Esophagus (tissue), 2 donors: ENCODE results near the gene GNAO1. TPM values are rescaled to one million over a fixed set of nuclear protein-coding genes. Genes with fewer than 3 reads are reported as not detected.

Experiments used
- H3K27ac ChIP-seq, 2 donors: one replicate each; pipeline ENCODE4 v1.5.1; 2013; ENCODE audit warnings: low read depth in 2 of 2, mild to moderate bottlenecking in 2 of 2, inconsistent platforms in 1 of 2, low read length in 1 of 2, moderate library complexity in 1 of 2
- H3K27me3 ChIP-seq, 2 donors: one replicate each; pipeline ENCODE4 v1.6.1; 2013; ENCODE audit warnings: low read length in 2 of 2, control low read depth in 1 of 2, mild to moderate bottlenecking in 1 of 2; ENCODE audit not compliant: insufficient read depth in 2 of 2, control insufficient read depth in 1 of 2
- H3K36me3 ChIP-seq, 2 donors: one replicate each; pipeline ENCODE4 v1.6.1; 2013; ENCODE audit warnings: low read length in 1 of 2; ENCODE audit not compliant: control insufficient read depth in 2 of 2, insufficient read depth in 2 of 2
- H3K4me1 ChIP-seq, 2 donors: one replicate each; pipeline ENCODE4 v1.6.1; 2013; ENCODE audit warnings: low read length in 1 of 2; ENCODE audit not compliant: control insufficient read depth in 2 of 2, insufficient read depth in 2 of 2
- H3K4me3 ChIP-seq, 2 donors: one replicate each; pipeline ENCODE4 v1.5.1; 2013; ENCODE audit warnings: low read length in 2 of 2, mild to moderate bottlenecking in 2 of 2, low read depth in 1 of 2, moderate library complexity in 1 of 2
- H3K9me3 ChIP-seq, 2 donors: one replicate each; pipeline ENCODE4 v1.6.1; 2013; ENCODE audit warnings: mild to moderate bottlenecking in 2 of 2, low read depth in 1 of 2, low read length in 1 of 2, moderate library complexity in 1 of 2; ENCODE audit not compliant: control insufficient read depth in 2 of 2, insufficient read depth in 1 of 2
- WGBS, 2 donors: extraction: QIAGEN DNeasy Blood & Tissue Kit; methylation state at CpG; one replicate each; pipeline ENCODE4 v1.1.7; 2013; 5-methylcytosine and 5-hydroxymethylcytosine counted together
- polyA plus RNA-seq, 2 donors: library from polyadenylated mRNA; stranded (reverse); fragments of 200-250 nt; gene quantifications; one replicate each; pipeline ENCODE4 v1.2.3, GENCODE V29; 2013
- donor health status: healthy with polysubstance abuse.
- donor health status: Bipolar disorder and iron deficiency.

The GNAO1 gene
- polyA plus RNA-seq, 2 donors, result 0.75 to 1.0 TPM

DNA sequence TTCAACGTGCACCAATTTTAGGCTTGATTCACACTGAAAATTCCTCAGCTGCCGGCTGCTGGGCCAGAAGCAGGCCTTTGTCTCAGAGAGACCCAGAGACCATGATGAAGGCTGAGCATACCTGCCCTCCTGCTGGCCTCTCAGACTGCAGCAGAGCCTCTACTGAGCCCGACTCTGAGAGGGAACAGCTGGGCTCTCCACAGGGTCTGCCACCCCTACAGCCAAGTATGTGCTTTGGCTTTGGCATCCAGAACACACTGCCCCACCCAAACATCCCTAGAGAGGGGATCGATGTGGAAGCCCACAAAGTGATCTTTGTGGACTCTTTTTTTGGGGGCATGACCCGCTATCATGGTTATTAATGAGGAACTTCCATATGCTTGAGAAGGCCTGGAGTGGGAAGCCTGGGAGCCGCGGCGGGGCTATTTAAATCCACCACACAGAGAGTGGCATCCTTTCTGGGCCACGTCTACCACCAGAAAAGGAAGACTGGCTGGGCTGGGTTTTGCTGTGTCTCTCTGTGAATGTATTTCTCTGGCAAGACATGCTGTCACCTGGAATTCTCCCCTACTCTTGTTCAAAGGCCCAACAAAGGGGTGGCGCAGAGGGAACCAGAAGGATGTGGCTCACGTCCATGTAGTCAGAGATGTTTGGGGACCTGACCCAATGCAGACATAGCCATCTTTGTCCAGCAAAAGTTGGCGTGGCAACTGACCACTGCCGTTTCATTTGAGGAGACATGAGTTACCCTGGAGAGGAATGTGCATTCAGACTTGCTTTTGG lies 69.3 kb downstream of the GNAO1 start:
- H3K27me3 ChIP-seq, result no peaks in the 10 kb centered on the region
- H3K27ac ChIP-seq, result no peak overlapping the region
- 87 to 89% methylated on average over 13 of the region's 13 CpGs for WGBS, 2 donors
- no peaks in the 10 kb centered on the region for H3K36me3 ChIP-seq
- H3K9me3 ChIP-seq, result no peaks in the 10 kb centered on the region
- H3K4me1 ChIP-seq, result peaks cover 0 to 5% of the 10 kb centered on the region in 2 donors
- H3K4me3 ChIP-seq, result no peak overlapping the region

DNA sequence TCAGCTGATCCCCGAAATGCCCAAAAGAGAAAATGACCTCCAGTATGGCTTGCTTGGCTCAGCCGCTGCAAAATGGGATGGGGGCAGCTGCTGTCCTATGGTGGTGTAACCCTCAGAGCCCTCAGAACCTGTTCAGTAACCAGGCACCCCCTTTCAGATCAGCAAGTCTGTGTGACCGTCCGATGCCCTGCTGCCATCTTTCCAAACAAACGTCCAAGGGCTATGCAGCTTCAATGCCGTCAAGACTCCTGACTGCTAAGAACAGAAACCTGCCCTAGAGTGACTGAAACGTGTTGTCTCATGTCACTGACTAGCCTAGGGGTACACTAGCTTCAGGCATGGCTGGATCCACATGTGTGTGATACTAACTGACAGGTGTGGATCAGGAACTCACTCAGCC lies 70.4 kb downstream of the GNAO1 start:
- H3K36me3 ChIP-seq, result no peaks in the 10 kb centered on the region
- peaks cover 0 to 5% of the 10 kb centered on the region in 2 donors for H3K4me1 ChIP-seq
- H3K27me3 ChIP-seq, result no peaks in the 10 kb centered on the region
- WGBS, 2 donors, result 78 to 79% methylated on average over 7 of the region's 7 CpGs
- no peak overlapping the region for H3K4me3 ChIP-seq
- no peaks in the 10 kb centered on the region for H3K9me3 ChIP-seq
- peak overlapping the region; percentile 26 to 33 for H3K27ac ChIP-seq

DNA sequence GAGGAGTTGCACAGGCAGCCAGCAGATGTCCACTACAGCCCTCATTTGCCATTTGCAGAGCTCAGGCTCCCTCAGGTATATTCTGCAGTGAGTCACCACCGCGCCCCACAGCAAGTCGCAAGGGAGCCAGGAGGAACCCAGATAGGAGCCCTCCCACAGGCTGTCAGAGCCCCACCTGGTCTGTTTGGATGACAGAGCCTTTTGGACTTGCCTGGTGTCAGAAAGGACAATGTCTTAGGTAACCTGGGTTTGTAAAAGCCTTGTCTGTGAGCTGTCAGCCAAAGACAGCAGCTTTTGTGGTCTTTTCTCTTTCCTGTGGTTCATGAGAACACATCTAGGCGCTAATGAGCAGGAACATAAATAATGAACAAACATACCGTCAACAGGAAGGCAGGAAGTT lies 70.9 kb downstream of the GNAO1 start:
- 49% methylated on average over 5 of the region's 5 CpGs for WGBS, 2 donors
- Histone ChIP-seq H3K27me3 (no peaks in the 10 kb centered on the region), H3K9me3 (no peaks in the 10 kb centered on the region), H3K4me3 (no peak overlapping the region), H3K36me3 (no peaks in the 10 kb centered on the region), H3K4me1 (peaks cover 0 to 5% of the 10 kb centered on the region in 2 donors), H3K27ac (peak overlapping the region; percentile 26 to 33)

DNA sequence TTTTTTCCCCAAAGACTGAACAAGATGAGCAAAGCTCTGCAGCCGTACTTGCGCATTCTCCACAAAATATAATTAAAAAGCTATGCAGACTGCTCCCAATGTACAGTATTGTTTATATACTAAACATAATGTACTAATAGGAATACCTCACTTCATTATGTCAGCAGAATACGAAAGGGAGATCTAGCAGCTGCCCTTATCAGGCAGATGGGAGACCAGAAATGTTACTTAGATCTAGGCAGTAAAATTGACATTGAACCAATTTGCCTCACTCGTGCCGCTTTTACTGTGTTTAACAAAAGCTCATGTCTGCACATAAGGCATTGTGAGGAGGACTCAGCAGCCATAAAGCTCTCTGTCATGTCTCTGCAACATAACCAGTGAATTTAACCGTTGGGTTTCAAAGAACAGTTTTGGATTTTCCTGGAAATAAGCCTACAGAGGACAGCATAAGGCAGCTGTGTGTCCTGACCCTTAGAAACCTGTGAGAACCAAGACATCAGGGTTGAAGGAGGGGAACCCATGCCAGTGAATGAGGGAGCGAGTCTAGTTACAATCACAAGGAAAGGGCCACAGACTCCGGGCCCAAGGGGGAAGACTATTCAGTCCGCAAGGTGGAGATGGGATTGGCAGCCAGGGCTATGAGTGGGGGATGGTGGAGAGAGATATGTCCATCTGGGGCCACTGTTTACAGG lies 71.4 kb downstream of the GNAO1 start:
- no peaks in the 10 kb centered on the region for H3K9me3 ChIP-seq
- no peak overlapping the region for H3K4me3 ChIP-seq
- 72 to 73% methylated on average over 9 of the region's 9 CpGs for WGBS, 2 donors
- no peak overlapping the region for H3K27ac ChIP-seq
- H3K4me1 ChIP-seq, result peaks cover 0 to under 1% of the 10 kb centered on the region in 2 donors
- H3K27me3 ChIP-seq, result no peaks in the 10 kb centered on the region
- H3K36me3 ChIP-seq, result no peaks in the 10 kb centered on the region

DNA sequence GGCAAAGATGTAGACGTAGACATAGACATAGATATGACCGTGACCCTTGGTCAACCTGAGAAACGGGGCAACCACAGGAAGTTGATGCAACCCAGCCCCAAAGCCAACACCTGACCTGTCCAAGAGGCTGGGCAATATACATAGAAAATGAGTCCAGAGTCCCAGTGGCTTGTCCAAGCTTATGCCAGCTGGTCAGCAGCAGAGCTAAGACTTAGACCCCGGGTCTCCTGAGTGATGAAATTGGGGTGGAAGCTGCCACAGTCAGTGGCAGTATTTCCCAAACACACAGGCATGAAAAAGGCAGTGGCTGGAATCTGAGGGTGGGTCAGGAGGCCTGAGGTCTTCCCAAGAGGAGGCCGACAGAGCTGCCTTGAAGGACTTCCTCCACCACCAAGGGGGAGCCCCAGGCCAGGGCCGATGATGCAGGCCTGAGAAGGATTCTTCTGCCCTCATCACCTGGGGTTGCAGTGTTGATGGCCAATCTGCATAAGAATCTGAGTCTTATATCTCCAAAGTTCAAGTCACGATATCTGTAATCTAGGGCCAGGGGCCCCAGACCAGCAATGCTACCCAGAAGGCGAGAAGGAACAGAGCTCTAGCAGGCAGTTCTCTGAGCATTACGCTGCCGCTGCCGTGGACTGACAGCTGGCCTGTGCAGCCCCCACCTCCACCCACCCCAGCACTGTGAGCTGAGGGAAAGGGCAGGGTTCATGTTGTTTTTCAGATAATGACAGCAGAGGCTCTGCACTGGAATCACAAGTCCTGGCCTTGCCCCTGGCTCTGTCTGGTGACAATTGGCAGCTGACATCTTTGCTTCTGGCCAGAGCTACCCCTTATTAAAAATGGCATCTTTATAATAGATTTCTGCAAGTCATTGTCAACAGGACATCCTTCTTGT lies 72.7 kb downstream of the GNAO1 start:
- Histone ChIP-seq H3K27ac (no peak overlapping the region), H3K27me3 (no peaks in the 10 kb centered on the region), H3K9me3 (no peaks in the 10 kb centered on the region), H3K36me3 (no peaks in the 10 kb centered on the region), H3K4me1 (no peaks in the 10 kb centered on the region), H3K4me3 (no peak overlapping the region)
- WGBS, 2 donors, result 70 to 84% methylated on average over 11 of the region's 11 CpGs

DNA sequence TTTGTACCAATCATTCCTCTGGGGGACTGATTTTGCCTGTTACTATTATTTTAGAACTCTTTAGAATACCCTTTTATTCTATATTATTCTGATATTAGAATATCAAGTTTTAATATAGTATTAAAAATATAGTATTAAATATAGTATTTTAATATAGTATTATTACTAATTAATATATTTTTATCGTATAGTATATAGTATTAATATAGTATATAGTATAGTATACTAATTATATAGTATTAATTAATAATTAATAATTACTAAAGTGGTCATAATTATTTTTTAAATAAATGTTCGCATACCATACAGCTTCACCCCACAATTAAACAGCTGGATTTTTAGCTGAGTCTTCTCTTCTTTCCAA lies 73.3 kb downstream of the GNAO1 start:
- WGBS, 2 donors, result 94 to 97% methylated on average over 2 of the region's 2 CpGs
- H3K4me1 ChIP-seq, result no peaks in the 10 kb centered on the region
- no peak overlapping the region for H3K27ac ChIP-seq
- no peaks in the 10 kb centered on the region for H3K36me3 ChIP-seq
- no peaks in the 10 kb centered on the region for H3K27me3 ChIP-seq
- no peak overlapping the region for H3K4me3 ChIP-seq
- no peaks in the 10 kb centered on the region for H3K9me3 ChIP-seq

DNA sequence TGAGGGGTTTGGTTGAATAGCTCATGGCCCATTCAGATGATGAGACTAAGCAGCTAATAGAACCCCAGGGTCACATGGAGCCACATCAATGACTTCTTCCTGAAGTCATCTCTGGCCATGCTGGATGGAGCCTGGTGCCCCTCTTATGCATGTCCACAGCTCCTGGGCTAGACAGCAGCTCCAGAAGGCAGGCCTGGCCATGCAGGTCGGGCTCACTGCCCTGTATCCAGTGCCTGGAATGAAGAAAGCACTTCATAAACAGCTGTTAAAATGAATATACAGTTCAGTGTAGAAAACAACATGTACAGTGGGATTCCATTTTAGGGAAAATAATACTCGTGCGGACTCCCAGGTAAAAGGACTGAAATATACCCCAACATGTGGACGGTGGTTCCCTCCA lies 73.9 kb downstream of the GNAO1 start:
- no peaks in the 10 kb centered on the region for H3K27me3 ChIP-seq
- 91 to 93% methylated on average over 4 of the region's 4 CpGs for WGBS, 2 donors
- H3K27ac ChIP-seq, result no peak overlapping the region
- no peaks in the 10 kb centered on the region for H3K36me3 ChIP-seq
- no peaks in the 10 kb centered on the region for H3K9me3 ChIP-seq
- H3K4me3 ChIP-seq, result no peak overlapping the region
- no peaks in the 10 kb centered on the region for H3K4me1 ChIP-seq

DNA sequence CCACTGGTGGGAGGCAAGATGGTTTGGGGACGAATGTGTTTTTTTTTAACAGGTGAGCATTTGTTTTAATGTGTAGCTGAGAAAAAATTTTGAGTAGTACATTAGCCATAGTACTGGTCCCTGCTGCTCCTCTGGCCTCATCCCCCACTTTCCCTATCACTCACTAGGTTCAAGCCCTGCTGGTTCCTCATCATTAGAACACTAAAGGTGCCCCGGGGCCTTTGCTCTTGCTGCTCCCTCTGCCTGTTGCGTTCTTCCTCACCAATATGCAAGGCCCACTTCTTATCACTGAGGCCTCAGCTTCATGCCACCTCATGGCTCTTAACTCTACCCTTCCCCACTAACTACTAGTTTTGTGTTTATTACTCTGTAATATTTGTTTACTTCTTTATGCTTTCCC lies 74.5 kb downstream of the GNAO1 start:
- H3K4me1 ChIP-seq, result no peaks in the 10 kb centered on the region
- H3K36me3 ChIP-seq, result no peaks in the 10 kb centered on the region
- no peak overlapping the region for H3K4me3 ChIP-seq
- no peaks in the 10 kb centered on the region for H3K9me3 ChIP-seq
- H3K27me3 ChIP-seq, result no peaks in the 10 kb centered on the region
- H3K27ac ChIP-seq, result no peak overlapping the region
- WGBS, 2 donors, result 96% methylated on average over 3 of the region's 3 CpGs
